ENCODE data around the gene H2AZ2.
A peak's percentile ranks its signal among the peaks of the same experiment; 100 is the strongest.
"Not testable (repeated sequence)": the region's sequence is repeated elsewhere in the genome, so short reads cannot be mapped to it uniquely, and the experiment has no call there.

H2AZ2 gene

GRCh38 chr7:44847920-44848634, at the start of gene H2AZ2:
H2AZ2 (minus strand) TSS chr7:44848087; CDS start chr7:44847971, 116 bp downstream.
- peak; percentile 100 for DNase-seq

GRCh38 chr7:44897309-44897708, 49.4 kb upstream of the H2AZ2 start:
- DNase-seq, result no peak

GRCh38 chr7:44894888-44895580, 47.1 kb upstream of the H2AZ2 start:
- DNase-seq, result no peak

- no peak for DNase-seq
Measured at GRCh38 chr7:44893710-44894234, 45.9 kb upstream of the H2AZ2 start.

- DNase-seq, result no peak
Measured at GRCh38 chr7:44891791-44892190, 43.9 kb upstream of the H2AZ2 start.

GRCh38 chr7:44891372-44891771, 43.5 kb upstream of the H2AZ2 start:
- peak; percentile 30 for DNase-seq

- no peak for DNase-seq
Measured at GRCh38 chr7:44889086-44889781, 41.3 kb upstream of the H2AZ2 start.

GRCh38 chr7:44887293-44887692, 39.4 kb upstream of the H2AZ2 start:
- no peak for DNase-seq

GRCh38 chr7:44885394-44886317, 37.8 kb upstream of the H2AZ2 start, which contains the start of gene PURB:
PURB (minus strand) TSS chr7:44885530; CDS start chr7:44885348, 182 bp downstream.
- DNase-seq, result peak; percentile 95

GRCh38 chr7:44884621-44885393, 36.9 kb upstream of the H2AZ2 start:
- DNase-seq, result peak; percentile 39

GRCh38 chr7:44883961-44884620, 36.2 kb upstream of the H2AZ2 start:
- DNase-seq, result no peak

- no peak for DNase-seq
Measured at GRCh38 chr7:44882899-44883298, 35.0 kb upstream of the H2AZ2 start.

GRCh38 chr7:44881610-44882009, 33.7 kb upstream of the H2AZ2 start:
- no peak for DNase-seq

- no peak for DNase-seq
Measured at GRCh38 chr7:44881066-44881600, 33.2 kb upstream of the H2AZ2 start.

- no peak for DNase-seq
Measured at GRCh38 chr7:44880317-44881018, 32.6 kb upstream of the H2AZ2 start.

- DNase-seq, result no peak
Measured at GRCh38 chr7:44876393-44876792, 28.5 kb upstream of the H2AZ2 start.

- DNase-seq, result no peak
Measured at GRCh38 chr7:44875241-44875640, 27.4 kb upstream of the H2AZ2 start.

- DNase-seq, result no peak
Measured at GRCh38 chr7:44872787-44873186, 24.9 kb upstream of the H2AZ2 start.

GRCh38 chr7:44871918-44872317, 24.0 kb upstream of the H2AZ2 start:
- DNase-seq, result not testable (repeated sequence)

GRCh38 chr7:44870780-44871179, 22.9 kb upstream of the H2AZ2 start:
- not testable (repeated sequence) for DNase-seq

Data from activated effector memory CD4-positive, alpha-beta T cell treated with Interleukin-2 at 50 U/mL for 16 hours (primary cell).